Fibroblast of lung (primary cell): ENCODE results near the gene SACM1L. TPM values are rescaled to one million over a fixed set of nuclear protein-coding genes. Genes with fewer than 3 reads are reported as not detected.

Experiments used
- DNase-seq, 2 donors: peaks; one replicate each; pipeline versions ENCODE4 v3.0.0 to v3.0.0-alpha.2; 2010; ENCODE audit warnings: low read depth in 2 of 2
- H2AFZ ChIP-seq: 2 replicates; pipeline ENCODE4 v1.5.1; 2012; ENCODE audit warnings: low read length, control low read depth, inconsistent platforms
- H3K27ac ChIP-seq: 2 replicates; pipeline ENCODE4 v1.5.1; 2011; ENCODE audit warnings: low read length, control low read depth; ENCODE audit not compliant: insufficient read depth
- H3K27me3 ChIP-seq: 2 replicates; pipeline ENCODE4 v1.5.1; 2011; ENCODE audit warnings: mild to moderate bottlenecking, low read length; ENCODE audit not compliant: control insufficient read depth, insufficient read depth
- H3K36me3 ChIP-seq: 2 replicates; pipeline ENCODE4 v1.5.1; 2011; ENCODE audit warnings: low read length; ENCODE audit not compliant: control insufficient read depth, insufficient read depth
- H3K4me1 ChIP-seq: 2 replicates; pipeline ENCODE4 v1.5.1; 2011; ENCODE audit warnings: low read length; ENCODE audit not compliant: control insufficient read depth, insufficient read depth; ENCODE audit errors: extremely low read depth
- H3K4me2 ChIP-seq: 2 replicates; pipeline ENCODE4 v1.5.1; 2011; ENCODE audit warnings: low read length, control low read depth; ENCODE audit not compliant: insufficient read depth; ENCODE audit errors: extremely low read depth
- H3K4me3 ChIP-seq, 4 experiments: fragments of 200-600 bp in 1 of 4; sonication (generic) in 1 of 4; replicated peaks in 1 of 4; 2 replicates each; pipeline ENCODE4 v1.5.1; 2011 to 2016; ENCODE audit warnings: low read length in 4 of 4, low read depth in 3 of 4, mild to moderate bottlenecking in 3 of 4, control low read depth in 2 of 4, inconsistent platforms in 1 of 4, mixed read lengths in 1 of 4; ENCODE audit not compliant: insufficient read depth in 1 of 4; ENCODE audit errors: control extremely low read depth in 1 of 4
- H3K79me2 ChIP-seq: 2 replicates; pipeline ENCODE4 v1.5.1; 2012; ENCODE audit warnings: mild to moderate bottlenecking, low read length, inconsistent platforms; ENCODE audit not compliant: control insufficient read depth, insufficient read depth
- H3K9ac ChIP-seq: 2 replicates; pipeline ENCODE4 v1.5.1; 2011; ENCODE audit warnings: mild to moderate bottlenecking, low read length, control low read depth; ENCODE audit not compliant: insufficient read depth
- H3K9me3 ChIP-seq: 2 replicates; pipeline ENCODE4 v1.5.1; 2012; ENCODE audit warnings: low read depth, low read length; ENCODE audit not compliant: control insufficient read depth, insufficient read depth
- H4K20me1 ChIP-seq: 2 replicates; pipeline ENCODE4 v1.5.1; 2011; ENCODE audit warnings: low read length; ENCODE audit not compliant: control insufficient read depth, insufficient read depth; ENCODE audit errors: extremely low read depth
- EZH2 ChIP-seq: IDR thresholded peaks from 2 replicates; pipeline ENCODE4 v1.5.1; 2012; ENCODE audit warnings: low read length, control low read depth, mild to moderate bottlenecking; ENCODE audit errors: missing control alignments
- polyA plus RNA-seq, 2 donors: library from polyadenylated mRNA; depleted of rRNA in 1 of 2; stranded (reverse) in 1 of 2; unstranded in 1 of 2; fragments of >200 nt; gene quantifications; 2 replicates each; pipeline ENCODE4 v1.2.1, GENCODE V29; 2011 to 2012; ENCODE audit warnings: missing spikeins in 1 of 2
- total RNA-seq: library from RNA; depleted of rRNA; stranded (reverse); fragments of >200 nt; gene quantifications from 2 replicates; pipeline ENCODE4 v1.2.1, GENCODE V29; 2014
- TF ChIP-seq, protein P1 (sequence below), 2 donors: IDR thresholded peaks in 1 of 2; conservative IDR thresholded peaks in 1 of 2; 1 replicate in 1 of 2; 2 replicates in 1 of 2; pipeline ENCODE4 v1.5.1; 2011 to 2012; ENCODE audit warnings: low read length in 2 of 2, control low read depth in 1 of 2, inconsistent platforms in 1 of 2, low read depth in 1 of 2, mild to moderate bottlenecking in 1 of 2

SACM1L gene
- total and polyA plus RNA-seq, 2 donors (not counting 1 experiment from before 2014, with no cell fraction given) = 33.3 to 41.8 TPM

- TF ChIP-seq, protein P1, sequence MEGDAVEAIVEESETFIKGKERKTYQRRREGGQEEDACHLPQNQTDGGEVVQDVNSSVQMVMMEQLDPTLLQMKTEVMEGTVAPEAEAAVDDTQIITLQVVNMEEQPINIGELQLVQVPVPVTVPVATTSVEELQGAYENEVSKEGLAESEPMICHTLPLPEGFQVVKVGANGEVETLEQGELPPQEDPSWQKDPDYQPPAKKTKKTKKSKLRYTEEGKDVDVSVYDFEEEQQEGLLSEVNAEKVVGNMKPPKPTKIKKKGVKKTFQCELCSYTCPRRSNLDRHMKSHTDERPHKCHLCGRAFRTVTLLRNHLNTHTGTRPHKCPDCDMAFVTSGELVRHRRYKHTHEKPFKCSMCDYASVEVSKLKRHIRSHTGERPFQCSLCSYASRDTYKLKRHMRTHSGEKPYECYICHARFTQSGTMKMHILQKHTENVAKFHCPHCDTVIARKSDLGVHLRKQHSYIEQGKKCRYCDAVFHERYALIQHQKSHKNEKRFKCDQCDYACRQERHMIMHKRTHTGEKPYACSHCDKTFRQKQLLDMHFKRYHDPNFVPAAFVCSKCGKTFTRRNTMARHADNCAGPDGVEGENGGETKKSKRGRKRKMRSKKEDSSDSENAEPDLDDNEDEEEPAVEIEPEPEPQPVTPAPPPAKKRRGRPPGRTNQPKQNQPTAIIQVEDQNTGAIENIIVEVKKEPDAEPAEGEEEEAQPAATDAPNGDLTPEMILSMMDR (conservative IDR thresholded peaks at IDR 0.05 in 1 of 2, IDR thresholded peaks at IDR 0.05 in 1 of 2; ENCODE audit: low read depth in 1 of 2, low read length in 2 of 2) = no peak
- TF ChIP-seq EZH2 = no peak
- no peak overlapping the region for H2AFZ ChIP-seq
- H3K9ac ChIP-seq = no peak overlapping the region
- peak; percentile 90 to 94 for DNase-seq
- H4K20me1 ChIP-seq = no peaks in the 10 kb centered on the region
- H3K4me3 ChIP-seq = no peak overlapping the region
- peak overlapping the region; percentile 92 for H3K27ac ChIP-seq
- peak overlapping the region; percentile 41 for H3K4me2 ChIP-seq
- peaks cover 47% of the 10 kb centered on the region for H3K4me1 ChIP-seq
- no peaks in the 10 kb centered on the region for H3K27me3 ChIP-seq
- H3K9me3 ChIP-seq = no peaks in the 10 kb centered on the region
- H3K36me3 ChIP-seq = peaks cover 4% of the 10 kb centered on the region
- peaks cover 62% of the 10 kb centered on the region for H3K79me2 ChIP-seq
Measured at GRCh38 chr3:45647148-45647619, 42.0 kb upstream of the SACM1L start.

- H3K9ac ChIP-seq = no peak overlapping the region
- no peak overlapping the region for H3K4me2 ChIP-seq
- H3K79me2 ChIP-seq = peaks cover 51% of the 10 kb centered on the region
- no peak overlapping the region for H3K27ac ChIP-seq
- H3K4me1 ChIP-seq = peaks cover 20% of the 10 kb centered on the region
- no peak for TF ChIP-seq EZH2
- TF ChIP-seq, protein P1 (conservative IDR thresholded peaks at IDR 0.05 in 1 of 2, IDR thresholded peaks at IDR 0.05 in 1 of 2; ENCODE audit: low read depth in 1 of 2, low read length in 2 of 2) = no peak
- no peaks in the 10 kb centered on the region for H3K9me3 ChIP-seq
- H3K4me3 ChIP-seq = no peak overlapping the region
- no peaks in the 10 kb centered on the region for H4K20me1 ChIP-seq
- no peaks in the 10 kb centered on the region for H3K27me3 ChIP-seq
- DNase-seq = no peak
- H2AFZ ChIP-seq = no peak overlapping the region
- H3K36me3 ChIP-seq = no peaks in the 10 kb centered on the region
Measured at GRCh38 chr3:45653205-45653604, 36.0 kb upstream of the SACM1L start.

DNA sequence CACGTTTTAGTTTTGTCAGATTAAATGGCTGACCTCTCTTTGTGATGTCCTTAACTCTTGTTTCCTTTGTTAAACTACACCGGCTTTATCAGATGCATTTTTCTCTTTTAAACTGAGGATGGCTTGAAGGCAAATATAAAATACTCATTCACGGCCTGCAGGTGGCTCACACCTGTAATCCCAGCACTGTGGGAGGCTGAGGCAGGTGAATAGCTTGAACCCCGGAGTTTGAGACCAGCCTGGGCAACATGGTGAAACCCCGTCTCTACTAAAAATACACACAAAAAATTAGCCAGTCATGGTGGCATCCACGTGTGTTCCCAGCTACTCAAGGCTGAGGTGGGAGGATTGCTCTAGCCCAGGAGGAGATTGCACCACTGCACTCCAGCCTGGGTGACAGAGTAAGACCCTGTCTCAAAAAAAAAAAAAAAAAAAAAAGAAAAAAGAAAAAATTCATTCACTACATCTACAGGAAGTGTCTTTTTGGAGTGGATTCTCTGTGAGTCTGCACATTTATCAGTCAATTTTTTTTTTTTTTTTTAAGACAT is 34.7 kb upstream of the SACM1L start:
- Histone ChIP-seq H4K20me1 (no peaks in the 10 kb centered on the region), H3K36me3 (no peaks in the 10 kb centered on the region), H3K9me3 (no peaks in the 10 kb centered on the region), H3K27me3 (no peaks in the 10 kb centered on the region), H3K27ac (peak overlapping the region; percentile 8), H3K4me2 (no peak overlapping the region), H3K4me3 (no peak overlapping the region), H3K4me1 (peaks cover 24% of the 10 kb centered on the region), H3K9ac (no peak overlapping the region), H3K79me2 (peaks cover 43% of the 10 kb centered on the region), H2AFZ (no peak overlapping the region)
- no peak for DNase-seq
- no peak for TF ChIP-seq EZH2
- TF ChIP-seq, protein P1 (conservative IDR thresholded peaks at IDR 0.05 in 1 of 2, IDR thresholded peaks at IDR 0.05 in 1 of 2; ENCODE audit: low read depth in 1 of 2, low read length in 2 of 2) = no peak
